ENCODE measurements around the gene CSH2. TPM values are rescaled to one million over a fixed set of nuclear protein-coding genes. Genes with fewer than 3 reads are reported as not detected.
"Not testable (repeated sequence)": the region's sequence is repeated elsewhere in the genome, so short reads cannot be mapped to it uniquely, and the experiment has no call there.

The CSH2 gene
- total and polyA plus RNA-seq, 8 donors = not detected

- intact Hi-C loops (cut with DNase I; ENCODE audit: low total_unique reads); H3K36me3 ChIP-seq; H3K9me3 ChIP-seq; H3K4me3 ChIP-seq; H3K27ac ChIP-seq; H3K4me1 ChIP-seq; H3K27me3 ChIP-seq; DNase-seq: not testable (repeated sequence)
- 74 to 94% (median 85%) methylated on average over 5 to 11 of the region's 14 CpGs for WGBS, 5 donors
Measured at GRCh38 chr17:63896524-63897354, 23.3 kb upstream of the CSH2 start, which contains the start of gene CSH1. Gene CSH1, minus strand, starts transcription at chr17:63896574. Its CDS starts 63 bp downstream, at chr17:63896511.

- H3K27me3 ChIP-seq; intact Hi-C loops (cut with DNase I; ENCODE audit: low total_unique reads); H3K9me3 ChIP-seq; H3K27ac ChIP-seq; DNase-seq; H3K4me1 ChIP-seq; H3K36me3 ChIP-seq; H3K4me3 ChIP-seq: not testable (repeated sequence)
- 89 to 93% (median 91%) methylated on average over 4 to 10 of the region's 10 CpGs for WGBS, 5 donors
Measured at GRCh38 chr17:63894821-63895220, 21.3 kb upstream of the CSH2 start.

- H3K4me3 ChIP-seq; DNase-seq; H3K4me1 ChIP-seq; H3K9me3 ChIP-seq; H3K27me3 ChIP-seq; intact Hi-C loops (cut with DNase I; ENCODE audit: low total_unique reads); H3K36me3 ChIP-seq; H3K27ac ChIP-seq: not testable (repeated sequence)
- 52 to 69% (median 57%) methylated on average over 3 of the region's 3 CpGs for WGBS, 5 donors
Measured at GRCh38 chr17:63894021-63894420, 20.5 kb upstream of the CSH2 start.

GRCh38 chr17:63892316-63893037 lies 19.0 kb upstream of the CSH2 start:
- intact Hi-C loops (cut with DNase I; ENCODE audit: low total_unique reads); DNase-seq; H3K4me3 ChIP-seq; H3K36me3 ChIP-seq; H3K4me1 ChIP-seq; H3K9me3 ChIP-seq; H3K27me3 ChIP-seq; H3K27ac ChIP-seq: not testable (repeated sequence)
- WGBS, 5 donors = 56 to 67% (median 66%) methylated on average over 11 of the region's 11 CpGs

GRCh38 chr17:63889026-63889848 lies 15.8 kb upstream of the CSH2 start:
- intact Hi-C loops (cut with DNase I; ENCODE audit: low total_unique reads); H3K4me3 ChIP-seq; H3K4me1 ChIP-seq; H3K27me3 ChIP-seq; H3K36me3 ChIP-seq; H3K9me3 ChIP-seq; H3K27ac ChIP-seq: not testable (repeated sequence)
- DNase-seq = peak in 1 of 2 donors; percentile 65
- WGBS, 5 donors = 20 to 36% (median 28%) methylated on average over 13 of the region's 13 CpGs
- TF ChIP-seq CTCF (IDR thresholded peaks at IDR 0.05) = peak in 1 of 7 experiments; percentile 14

- intact Hi-C loops (cut with DNase I; ENCODE audit: low total_unique reads); H3K4me3 ChIP-seq; DNase-seq; H3K27me3 ChIP-seq; H3K9me3 ChIP-seq; H3K27ac ChIP-seq; H3K36me3 ChIP-seq; H3K4me1 ChIP-seq: not testable (repeated sequence)
- 86 to 89% (median 88%) methylated on average over 8 to 11 of the region's 11 CpGs for WGBS, 5 donors
Measured at GRCh38 chr17:63885119-63885518, 11.6 kb upstream of the CSH2 start.

- H3K36me3 ChIP-seq; DNase-seq; H3K4me1 ChIP-seq; intact Hi-C loops (cut with DNase I; ENCODE audit: low total_unique reads); H3K27ac ChIP-seq; H3K27me3 ChIP-seq; H3K9me3 ChIP-seq; H3K4me3 ChIP-seq: not testable (repeated sequence)
- 65 to 81% (median 79%) methylated on average over 9 of the region's 9 CpGs for WGBS, 5 donors
Measured at GRCh38 chr17:63882626-63883126, 9.2 kb upstream of the CSH2 start.
